ENCODE measurements around the gene TNK1.

Gene TNK1

GRCh38 chr17:7379134-7379533 is 1.8 kb upstream of the TNK1 start:
- no peak for TF ChIP-seq GATA3 (IDR thresholded peaks at IDR 0.05; ENCODE audit: low read depth, low read length)
- no peak for TF ChIP-seq GATA2 (IDR thresholded peaks at IDR 0.05; ENCODE audit: low read depth, low read length)

- no peak for TF ChIP-seq GATA2 (IDR thresholded peaks at IDR 0.05; ENCODE audit: low read depth, low read length)
- no peak for TF ChIP-seq GATA3 (IDR thresholded peaks at IDR 0.05; ENCODE audit: low read depth, low read length)
These were observed 568 bp upstream of the TNK1 start for GRCh38 chr17:7380321-7380720.

DNA sequence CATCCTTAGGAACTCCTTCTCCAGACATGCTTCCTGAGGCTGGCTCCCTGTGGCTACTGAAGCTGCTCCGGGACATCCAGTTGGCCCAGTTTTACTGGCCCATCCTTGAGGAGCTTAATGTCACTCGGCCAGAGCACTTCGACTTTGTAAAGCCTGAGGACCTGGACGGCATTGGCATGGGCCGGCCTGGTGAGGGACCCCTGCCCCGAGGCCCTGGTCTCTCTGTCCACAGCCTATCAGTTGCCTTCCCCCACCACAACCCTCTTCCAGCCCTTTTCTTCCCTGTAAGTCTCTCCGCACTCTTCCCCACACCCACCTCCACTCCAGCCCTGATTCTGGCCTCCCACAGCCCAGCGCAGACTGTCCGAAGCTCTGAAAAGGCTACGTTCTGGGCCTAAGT is 2.0 kb downstream of the TNK1 start:
- TF ChIP-seq GATA3 (IDR thresholded peaks at IDR 0.05; ENCODE audit: low read depth, low read length): no peak
- no peak for TF ChIP-seq GATA2 (IDR thresholded peaks at IDR 0.05; ENCODE audit: low read depth, low read length)

DNA sequence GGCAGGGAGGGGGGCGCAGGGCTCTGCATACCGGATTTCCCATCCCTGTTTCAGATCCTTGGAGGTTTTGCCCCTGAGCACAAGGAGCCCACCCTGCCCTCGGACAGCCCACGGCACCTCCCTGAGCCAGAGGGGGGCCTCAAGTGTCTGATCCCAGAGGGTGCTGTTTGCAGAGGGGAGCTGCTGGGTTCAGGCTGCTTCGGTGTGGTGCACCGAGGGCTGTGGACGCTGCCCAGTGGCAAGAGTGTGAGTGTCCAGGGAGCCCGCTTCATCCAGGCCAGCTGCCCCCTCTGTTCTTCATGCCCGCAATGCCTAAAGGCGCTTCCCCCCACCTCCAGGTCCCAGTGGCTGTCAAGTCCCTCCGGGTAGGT is 2.5 kb downstream of the TNK1 start:
- TF ChIP-seq GATA2 (IDR thresholded peaks at IDR 0.05; ENCODE audit: low read depth, low read length) (no peak), GATA3 (IDR thresholded peaks at IDR 0.05; ENCODE audit: low read depth, low read length) (no peak)

GRCh38 chr17:7383742-7384488 is 3.0 kb downstream of the TNK1 start:
- TF ChIP-seq GATA3 (IDR thresholded peaks at IDR 0.05; ENCODE audit: low read depth, low read length): no peak
- TF ChIP-seq GATA2 (IDR thresholded peaks at IDR 0.05; ENCODE audit: low read depth, low read length): no peak

DNA sequence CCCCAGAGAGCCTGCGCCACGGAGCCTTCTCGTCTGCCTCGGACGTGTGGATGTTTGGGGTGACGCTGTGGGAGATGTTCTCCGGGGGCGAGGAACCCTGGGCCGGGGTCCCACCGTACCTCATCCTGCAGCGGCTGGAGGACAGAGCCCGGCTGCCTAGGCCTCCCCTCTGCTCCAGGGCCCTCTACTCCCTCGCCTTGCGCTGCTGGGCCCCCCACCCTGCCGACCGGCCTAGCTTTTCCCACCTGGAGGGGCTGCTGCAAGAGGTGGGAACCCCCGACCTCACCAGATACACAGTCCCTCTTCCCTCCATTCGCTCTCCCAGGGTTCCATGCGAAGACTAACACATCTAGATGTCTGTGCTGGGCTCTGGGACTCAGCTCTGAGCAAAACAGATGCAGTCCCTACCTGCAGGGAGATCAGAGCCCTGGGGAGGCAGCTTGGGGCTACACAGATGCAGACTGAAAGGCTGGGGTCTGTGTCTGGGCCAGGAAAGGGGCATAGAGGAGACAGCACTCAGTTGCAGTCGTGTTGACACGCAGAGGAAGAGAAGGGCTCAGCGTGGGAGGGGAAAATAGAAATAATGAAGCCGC is 3.7 kb downstream of the TNK1 start:
- TF ChIP-seq GATA3 (IDR thresholded peaks at IDR 0.05; ENCODE audit: low read depth, low read length) (no peak), GATA2 (IDR thresholded peaks at IDR 0.05; ENCODE audit: low read depth, low read length) (no peak)

DNA sequence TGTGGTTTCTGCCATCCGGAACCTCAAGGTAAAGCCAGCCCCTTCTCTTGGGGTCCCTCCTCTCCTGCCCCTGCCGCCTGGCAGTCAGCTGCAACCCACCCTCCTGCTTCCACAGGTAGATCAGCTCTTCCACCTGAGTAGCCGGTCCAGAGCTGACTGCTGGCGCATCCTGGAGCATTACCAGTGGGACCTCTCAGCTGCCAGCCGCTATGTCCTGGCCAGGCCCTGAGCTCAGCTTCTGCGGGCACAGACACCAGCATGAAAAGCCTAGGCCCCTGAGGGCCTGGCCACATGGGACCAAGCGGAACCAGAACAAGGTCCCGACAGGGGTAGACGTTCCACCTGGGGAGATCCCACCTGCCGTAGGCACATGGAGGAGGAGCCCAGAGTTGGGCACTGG is 8.0 kb downstream of the TNK1 start:
- TF ChIP-seq GATA3 (IDR thresholded peaks at IDR 0.05; ENCODE audit: low read depth, low read length) (no peak), GATA2 (IDR thresholded peaks at IDR 0.05; ENCODE audit: low read depth, low read length) (no peak)

- TF ChIP-seq GATA3 (IDR thresholded peaks at IDR 0.05; ENCODE audit: low read depth, low read length): no peak
These were observed 9.3 kb downstream of the TNK1 start for GRCh38 chr17:7389924-7390910.

DNA sequence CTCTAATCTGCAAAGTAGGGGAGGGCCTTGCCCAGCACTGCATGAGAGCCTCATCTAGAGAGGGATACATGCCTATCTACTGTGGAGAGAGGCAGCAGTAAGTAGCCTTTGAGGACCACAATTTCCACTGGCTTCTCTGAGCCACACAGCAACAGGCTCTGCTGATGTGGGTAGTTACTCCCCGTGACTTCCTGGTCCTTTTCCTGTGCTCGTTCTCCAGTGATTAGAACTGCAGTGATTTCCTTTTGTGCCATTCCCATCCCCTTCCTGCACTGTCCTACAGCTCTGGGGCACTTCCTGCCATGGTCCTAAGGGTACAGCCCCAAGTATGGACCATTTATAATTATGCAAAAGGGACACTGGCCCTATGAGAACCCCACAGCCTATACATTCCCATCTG is 10.4 kb downstream of the TNK1 start:
- TF ChIP-seq GATA3 (IDR thresholded peaks at IDR 0.05; ENCODE audit: low read depth, low read length) (no peak), GATA2 (IDR thresholded peaks at IDR 0.05; ENCODE audit: low read depth, low read length) (no peak)

DNA sequence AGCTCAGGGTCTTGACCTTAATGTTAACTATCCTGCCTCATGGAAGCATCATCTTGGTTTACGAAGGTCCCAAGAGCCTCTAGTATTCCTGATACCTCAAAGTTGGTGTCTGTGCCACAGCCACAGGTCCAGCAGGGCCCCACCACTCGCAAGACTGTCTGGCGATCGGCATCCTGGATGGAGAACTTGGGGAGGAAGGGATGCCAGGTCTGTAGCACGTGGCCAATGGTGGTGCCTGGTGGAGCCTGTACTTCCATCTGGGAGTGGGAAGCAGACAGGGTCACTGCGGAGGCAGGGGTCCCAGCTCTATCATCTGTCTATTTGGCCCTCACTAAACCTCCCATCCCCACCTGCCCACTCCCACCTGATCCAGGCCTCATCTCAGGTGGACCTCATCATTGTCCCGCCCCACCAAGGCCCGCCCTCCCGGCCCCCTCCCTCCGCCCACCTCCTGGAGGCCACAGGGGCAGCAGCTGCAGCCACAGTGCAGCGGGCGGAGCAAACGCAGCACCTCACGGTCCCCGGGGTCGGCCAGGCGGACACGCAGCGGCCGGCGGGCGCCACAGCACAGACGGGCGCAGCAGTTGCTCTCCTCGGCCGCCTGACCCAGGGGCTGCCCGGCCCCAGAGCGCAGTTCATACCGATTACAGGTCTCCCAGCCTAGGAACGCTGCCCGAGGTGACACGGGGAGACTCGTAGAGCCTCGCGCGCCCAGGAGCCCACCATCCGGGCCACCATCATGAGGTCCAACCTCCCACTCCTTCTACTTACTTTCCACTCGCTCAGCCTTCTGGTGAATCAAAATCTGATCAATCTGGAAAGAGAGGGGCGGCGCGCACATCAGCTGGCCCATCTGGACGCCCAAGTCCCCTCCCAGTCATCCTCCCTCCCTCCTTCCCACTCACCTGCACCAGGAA is 12.1 kb downstream of the TNK1 start:
- no peak for TF ChIP-seq GATA2 (IDR thresholded peaks at IDR 0.05; ENCODE audit: low read depth, low read length)
- TF ChIP-seq GATA3 (IDR thresholded peaks at IDR 0.05; ENCODE audit: low read depth, low read length): no peak

GRCh38 chr17:7393613-7394451 is 12.9 kb downstream of the TNK1 start:
- no peak for TF ChIP-seq GATA2 (IDR thresholded peaks at IDR 0.05; ENCODE audit: low read depth, low read length)
- no peak for TF ChIP-seq GATA3 (IDR thresholded peaks at IDR 0.05; ENCODE audit: low read depth, low read length)

GRCh38 chr17:7394452-7395191 is 13.7 kb downstream of the TNK1 start, which contains the start of gene PLSCR3:
TSS of gene PLSCR3 (minus strand) at chr17:7394525. CDS start at chr17:7394110, 415 bp downstream.
- TF ChIP-seq GATA2 (IDR thresholded peaks at IDR 0.05; ENCODE audit: low read depth, low read length) (no peak), GATA3 (IDR thresholded peaks at IDR 0.05; ENCODE audit: low read depth, low read length) (no peak)

Measured in SH-SY5Y (cell line).